Measurements from ENCODE around the gene TINCR. TPM values are rescaled to one million over a fixed set of nuclear protein-coding genes. Genes with fewer than 3 reads are reported as not detected.

The TINCR gene
- total RNA-seq, 1 donor from 2014 or later = 1.0 TPM

DNA sequence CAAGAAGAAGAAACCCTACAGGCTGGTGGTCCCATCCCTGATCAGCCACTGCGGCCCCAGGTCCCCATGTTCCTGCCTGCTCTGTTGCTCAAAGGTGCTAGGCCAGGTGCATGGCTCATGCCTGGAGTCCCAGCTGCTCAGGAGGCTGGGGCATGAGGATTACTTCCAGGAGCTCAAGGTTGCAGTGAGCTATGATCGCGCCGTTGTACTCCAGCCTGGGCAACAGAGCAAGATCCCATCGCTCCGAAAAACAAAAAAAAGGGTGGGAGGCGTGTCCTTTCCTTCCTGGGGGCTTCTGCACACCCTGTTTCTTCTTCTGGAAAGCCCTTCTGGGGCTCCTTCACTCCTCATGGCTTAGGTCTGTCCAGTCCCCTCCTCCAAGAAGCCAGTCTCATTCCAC lies 11.9 kb upstream of the TINCR start:
- H3K36me3 Mint-ChIP-seq (ENCODE audit: insufficient read depth) = no peaks in the 10 kb centered on the region
- no peak for TF ChIP-seq CTCF (IDR thresholded peaks at IDR 0.05; ENCODE audit: unreplicated experiment)
- DNase-seq (ENCODE audit: low spot score, unreplicated experiment) = no peak
- H3K4me1 Mint-ChIP-seq (ENCODE audit: low read depth) = peaks cover 11% of the 10 kb centered on the region
- H3K9me3 Mint-ChIP-seq (ENCODE audit: low read depth) = no peaks in the 10 kb centered on the region
- no peak overlapping the region for H3K4me3 Mint-ChIP-seq (ENCODE audit: low read depth)
- no peak overlapping the region for H3K27ac Mint-ChIP-seq
- no peaks in the 10 kb centered on the region for H3K27me3 Mint-ChIP-seq

DNA sequence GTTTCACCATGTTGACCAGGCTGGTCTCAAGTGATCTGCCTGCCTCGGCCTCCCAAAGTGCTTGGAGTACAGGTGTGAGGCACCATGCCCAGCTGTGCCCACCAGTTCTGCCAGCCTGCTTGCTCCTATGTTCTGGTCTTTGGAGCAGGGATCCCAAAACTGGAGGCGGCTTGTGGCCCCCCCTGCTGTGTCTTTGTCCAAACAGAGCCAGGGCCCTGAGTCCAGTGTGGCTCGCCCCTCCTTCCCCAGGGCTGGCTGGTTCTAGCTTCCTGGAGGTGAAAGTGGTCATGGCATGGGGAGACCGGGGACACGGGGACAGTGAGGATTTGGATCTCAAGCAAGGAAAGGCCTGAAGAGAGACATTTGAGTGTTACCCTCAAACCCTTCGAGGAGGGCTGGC lies 11.5 kb upstream of the TINCR start:
- Mint-ChIP-seq H3K4me3 (ENCODE audit: low read depth) (no peak overlapping the region), H3K36me3 (ENCODE audit: insufficient read depth) (no peaks in the 10 kb centered on the region), H3K9me3 (ENCODE audit: low read depth) (no peaks in the 10 kb centered on the region), H3K27me3 (no peaks in the 10 kb centered on the region), H3K4me1 (ENCODE audit: low read depth) (peaks cover 11% of the 10 kb centered on the region), H3K27ac (no peak overlapping the region)
- TF ChIP-seq CTCF (IDR thresholded peaks at IDR 0.05; ENCODE audit: unreplicated experiment) = no peak
- no peak for DNase-seq (ENCODE audit: low spot score, unreplicated experiment)

- peaks cover 11% of the 10 kb centered on the region for H3K4me1 Mint-ChIP-seq (ENCODE audit: low read depth)
- no peaks in the 10 kb centered on the region for H3K27me3 Mint-ChIP-seq
- H3K36me3 Mint-ChIP-seq (ENCODE audit: insufficient read depth) = no peaks in the 10 kb centered on the region
- peak overlapping the region; percentile 81 for H3K27ac Mint-ChIP-seq
- no peaks in the 10 kb centered on the region for H3K9me3 Mint-ChIP-seq (ENCODE audit: low read depth)
- DNase-seq (ENCODE audit: low spot score, unreplicated experiment) = peak; percentile 79
- H3K4me3 Mint-ChIP-seq (ENCODE audit: low read depth) = peak overlapping the region; percentile 44
- peak; percentile 99 for TF ChIP-seq CTCF (IDR thresholded peaks at IDR 0.05; ENCODE audit: unreplicated experiment)
Observed at GRCh38 chr19:5578097-5578846, 10.5 kb upstream of the TINCR start.

GRCh38 chr19:5575590-5575989 lies 7.8 kb upstream of the TINCR start:
- H3K9me3 Mint-ChIP-seq (ENCODE audit: low read depth) = no peaks in the 10 kb centered on the region
- H3K27ac Mint-ChIP-seq = no peak overlapping the region
- H3K36me3 Mint-ChIP-seq (ENCODE audit: insufficient read depth) = no peaks in the 10 kb centered on the region
- H3K4me1 Mint-ChIP-seq (ENCODE audit: low read depth) = peaks cover 13% of the 10 kb centered on the region
- no peak for DNase-seq (ENCODE audit: low spot score, unreplicated experiment)
- no peaks in the 10 kb centered on the region for H3K27me3 Mint-ChIP-seq
- TF ChIP-seq CTCF (IDR thresholded peaks at IDR 0.05; ENCODE audit: unreplicated experiment) = no peak
- H3K4me3 Mint-ChIP-seq (ENCODE audit: low read depth) = no peak overlapping the region

- Mint-ChIP-seq H3K4me3 (ENCODE audit: low read depth) (no peak overlapping the region), H3K9me3 (ENCODE audit: low read depth) (no peaks in the 10 kb centered on the region), H3K27me3 (peaks cover 11% of the 10 kb centered on the region), H3K27ac (no peak overlapping the region), H3K4me1 (ENCODE audit: low read depth) (peaks cover 11% of the 10 kb centered on the region), H3K36me3 (ENCODE audit: insufficient read depth) (no peaks in the 10 kb centered on the region)
- TF ChIP-seq CTCF (IDR thresholded peaks at IDR 0.05; ENCODE audit: unreplicated experiment) = no peak
- DNase-seq (ENCODE audit: low spot score, unreplicated experiment) = no peak
Observed at GRCh38 chr19:5572556-5573286, 5.0 kb upstream of the TINCR start.

All from progenitor cell of endocrine pancreas (in vitro differentiated cells).